Stimulated activated naive CD4-positive, alpha-beta T cell (primary cell): ENCODE results near the gene SGMS1.

Experiments
- DNase-seq, 6 experiments: peaks; one replicate each; lab custom pipeline; 2025; lab: John Stamatoyannopoulos, UW

SGMS1 gene

DNA sequence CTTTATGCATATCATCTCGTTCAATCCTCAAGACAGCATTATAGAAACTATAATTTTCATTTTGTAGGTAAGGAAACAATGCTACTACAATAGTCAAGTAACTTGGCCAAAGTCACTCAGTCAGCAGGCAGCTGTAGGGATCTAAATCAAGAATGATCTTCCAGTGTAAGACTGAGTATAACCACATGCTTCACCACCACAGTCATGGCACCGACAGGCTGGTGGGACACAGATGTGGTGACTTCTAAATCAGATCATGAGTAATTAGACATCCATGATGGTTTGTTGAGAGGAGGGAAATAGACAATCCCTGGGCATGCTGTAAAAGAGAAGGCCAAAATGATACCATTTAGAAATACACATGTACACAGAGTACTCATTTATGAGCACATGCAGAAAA lies 288.4 kb downstream of the SGMS1 start:
- DNase-seq: no peak

DNA sequence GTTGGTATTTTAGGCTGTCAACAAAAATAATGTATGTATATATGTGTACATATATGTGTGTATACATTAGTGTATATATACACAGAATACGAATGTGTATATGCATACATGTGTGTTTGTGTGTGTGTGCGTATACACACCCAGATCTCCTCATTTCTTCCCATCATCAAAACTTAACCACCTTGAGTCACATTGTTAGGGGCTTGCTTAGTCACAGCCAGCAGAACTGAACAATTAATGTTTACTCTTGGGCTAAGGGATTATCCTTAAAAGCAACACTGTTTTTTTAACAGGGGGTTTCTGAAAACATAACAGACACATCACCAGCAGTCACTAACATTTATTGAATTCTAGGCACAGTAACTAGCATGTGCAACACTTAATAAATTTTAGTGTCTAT lies 289.5 kb downstream of the SGMS1 start:
- DNase-seq: no peak

DNA sequence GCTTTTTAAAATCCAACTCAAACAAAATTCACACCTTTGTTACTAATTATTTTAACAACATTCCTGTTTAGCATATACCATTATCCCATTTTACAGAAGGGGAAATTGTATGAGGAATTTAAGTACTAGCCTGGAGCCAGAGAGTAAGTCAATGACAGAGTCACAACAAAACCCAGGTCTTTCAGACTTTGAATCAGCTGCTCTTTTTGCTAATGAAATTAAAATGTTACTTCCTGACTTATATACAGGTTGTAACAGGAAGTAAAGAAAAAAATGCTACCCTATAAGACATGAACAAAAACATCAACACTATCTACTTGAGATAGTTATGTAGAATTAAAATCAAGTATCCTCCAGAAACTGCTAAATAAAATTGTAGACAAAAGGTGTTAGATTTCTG lies 289.9 kb downstream of the SGMS1 start:
- no peak for DNase-seq

DNA sequence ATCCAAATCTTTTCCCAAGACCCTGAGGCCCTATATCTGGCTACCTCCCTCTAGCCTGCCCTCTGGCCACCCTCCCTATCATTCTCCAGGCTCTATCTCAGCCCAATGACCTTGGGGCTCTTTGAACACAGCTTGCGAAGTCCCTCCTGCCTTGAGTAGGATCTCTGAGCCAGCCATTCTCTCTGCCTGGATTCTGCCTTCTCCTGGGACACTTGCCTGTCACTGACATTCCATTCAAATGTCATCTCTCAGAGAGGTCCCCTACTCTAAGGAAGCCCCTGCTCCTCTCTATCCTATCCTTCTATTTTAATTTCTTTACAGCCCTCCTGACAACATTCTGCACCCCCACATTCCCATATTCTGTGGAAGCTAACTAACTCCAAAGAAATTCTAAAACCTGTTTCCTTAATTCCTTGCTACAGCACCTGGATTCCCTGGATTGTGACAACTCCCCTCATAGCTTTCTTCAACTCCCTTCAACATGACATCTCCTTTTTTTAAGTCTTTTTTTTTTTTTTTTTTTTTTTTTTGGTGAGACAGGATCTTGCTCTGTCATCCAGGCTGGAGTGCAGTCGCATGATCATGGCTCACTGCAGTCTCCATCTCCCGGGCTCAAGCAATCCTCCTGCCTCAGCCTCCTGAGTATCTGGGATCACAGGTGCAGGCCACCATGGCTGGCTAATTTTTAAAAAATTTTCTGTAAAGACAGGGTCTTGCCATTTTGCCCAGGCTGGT lies 291.5 kb downstream of the SGMS1 start:
- DNase-seq: no peak

DNA sequence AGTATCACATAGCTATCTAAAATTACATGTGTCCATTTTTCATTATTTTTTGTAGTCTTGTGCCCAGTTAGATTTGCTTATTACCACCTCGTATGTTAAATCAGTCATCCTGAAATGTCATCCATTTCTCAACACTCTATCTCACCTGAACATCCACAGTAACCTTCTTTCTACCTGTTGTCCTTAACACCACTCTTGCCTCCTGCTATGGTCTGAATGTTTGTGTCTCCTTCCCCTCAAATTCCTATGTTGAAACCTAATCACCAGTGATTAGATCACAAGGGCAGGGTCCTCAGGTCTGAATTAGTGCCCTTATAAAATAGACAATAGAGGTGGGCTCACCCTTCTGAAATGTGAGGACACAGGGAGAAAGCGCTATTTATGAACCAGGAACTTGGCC lies 292.3 kb downstream of the SGMS1 start:
- no peak for DNase-seq

DNA sequence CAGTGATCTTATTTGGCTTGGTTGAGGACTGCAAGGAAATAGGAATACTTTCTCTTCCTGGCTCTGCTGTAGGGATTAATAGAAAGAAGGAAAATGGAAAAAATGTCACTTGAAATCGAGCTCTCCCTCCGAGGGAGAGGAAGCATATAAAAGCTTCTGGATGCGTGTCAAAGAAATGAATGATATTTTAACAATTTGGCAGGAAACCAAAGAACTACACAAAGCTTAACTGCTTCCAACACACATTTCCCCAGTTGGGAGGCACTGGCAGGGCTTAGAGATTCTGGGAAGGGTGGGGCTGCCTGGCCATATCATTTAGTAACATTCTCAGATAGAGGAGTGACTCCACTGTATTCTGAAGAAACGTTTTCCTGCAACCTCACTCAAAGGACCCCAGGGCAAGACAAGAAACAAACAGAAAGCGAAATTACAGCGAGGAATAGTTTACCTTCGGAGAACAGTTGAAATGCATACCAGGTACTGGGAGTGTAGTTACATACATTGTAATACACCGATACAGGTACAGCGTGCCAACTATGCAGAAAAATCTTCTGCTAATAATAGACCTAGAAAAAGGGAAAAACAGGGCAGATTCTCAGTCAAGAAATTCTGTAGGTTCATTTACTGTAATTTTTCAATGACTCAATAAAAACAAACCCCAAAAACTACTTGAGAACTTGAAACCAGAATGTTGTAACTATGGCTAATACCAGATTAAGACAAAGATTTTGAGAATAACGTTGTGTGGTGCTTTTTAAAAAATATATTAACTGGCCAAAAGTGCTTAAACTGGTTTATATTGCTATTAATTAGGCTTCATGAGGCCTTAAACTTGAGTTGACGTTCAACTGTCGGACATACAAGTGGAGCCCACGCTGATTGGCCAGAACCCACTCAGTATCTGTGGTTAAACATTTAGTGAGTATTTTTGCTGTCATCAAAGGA lies 296.7 kb downstream of the SGMS1 start:
- no peak for DNase-seq

DNA sequence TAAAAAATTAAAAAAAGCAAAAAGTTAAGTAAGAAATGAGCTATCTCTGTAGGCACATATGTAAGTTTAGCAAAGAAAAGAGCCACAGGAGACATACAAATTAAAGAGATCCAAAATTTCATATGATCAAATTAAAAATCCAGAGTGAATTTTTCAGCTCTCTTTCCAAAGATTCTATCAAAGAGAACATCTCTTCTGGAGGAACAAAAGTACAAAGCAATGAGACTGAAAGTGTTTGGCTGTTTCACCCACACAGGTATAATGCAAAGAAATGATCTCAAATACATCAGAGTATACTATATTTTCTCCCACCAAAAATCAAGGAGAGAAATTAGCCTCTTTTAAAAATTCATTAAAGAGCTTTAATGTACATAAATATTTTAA lies 297.6 kb downstream of the SGMS1 start:
- no peak for DNase-seq

DNA sequence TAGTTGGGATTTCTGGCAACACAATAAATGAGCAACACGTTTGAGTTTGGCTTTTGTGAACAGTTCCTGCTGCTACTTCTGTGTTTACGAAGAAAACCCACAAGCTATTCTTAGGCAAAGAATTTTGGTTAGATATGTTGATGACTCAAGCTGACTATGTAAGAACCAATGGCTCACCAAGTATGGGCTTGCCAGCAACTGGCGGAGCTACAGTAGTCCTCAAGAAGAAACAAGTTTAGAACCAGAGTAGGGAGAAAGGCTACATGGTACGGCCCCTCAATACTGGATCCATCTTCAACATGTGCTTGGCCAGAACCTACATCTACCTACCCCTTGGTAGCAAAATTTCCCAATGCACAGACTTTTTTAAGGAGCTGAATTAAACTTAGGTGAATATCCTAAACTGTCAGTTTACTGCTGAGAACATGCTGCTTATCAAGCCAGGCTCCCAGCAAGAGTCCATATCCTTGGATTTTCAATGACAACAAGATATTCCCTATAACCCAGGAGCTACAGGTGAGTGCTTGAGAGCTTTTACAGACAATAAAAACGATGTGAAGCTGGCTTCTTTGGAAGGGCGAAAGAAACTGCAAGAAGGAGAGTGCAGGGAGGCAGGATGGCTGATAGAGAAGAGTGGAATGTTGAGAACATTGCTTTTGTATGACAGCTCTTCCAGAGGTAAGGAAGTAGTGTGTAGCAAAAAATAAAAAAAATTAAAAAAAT lies 298.1 kb downstream of the SGMS1 start:
- DNase-seq: no peak

DNA sequence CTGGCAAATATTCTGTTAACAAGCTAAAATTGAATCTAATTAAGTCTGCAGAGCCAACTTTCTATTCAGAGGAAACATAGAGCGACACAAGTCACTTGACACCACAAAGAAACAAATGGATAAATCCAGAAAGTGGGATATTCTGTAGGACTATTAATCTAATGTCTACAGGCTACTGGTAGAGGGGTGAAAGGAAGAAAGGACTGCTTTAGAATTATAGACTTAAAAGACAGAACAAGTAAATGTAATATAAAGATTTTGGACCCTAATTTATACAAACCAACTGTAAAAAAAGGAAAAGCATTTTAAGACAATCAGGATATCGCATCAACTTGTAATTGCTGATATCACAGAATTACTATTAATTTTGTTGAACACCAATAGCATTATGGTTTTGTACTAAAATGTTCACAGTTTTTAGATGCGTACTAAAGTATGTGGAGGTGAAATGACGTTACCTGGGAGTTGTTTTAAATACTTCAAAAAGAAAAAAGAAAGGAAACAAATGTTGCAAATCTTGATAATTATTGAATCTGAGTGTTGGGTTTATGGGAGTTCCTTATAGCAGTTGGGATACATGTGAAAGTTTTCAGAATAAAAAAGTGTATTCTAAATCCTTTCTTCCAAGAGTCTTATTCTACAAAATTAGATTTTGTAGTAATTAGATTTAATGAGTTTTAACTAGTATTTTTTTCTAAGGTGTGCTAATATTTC lies 298.9 kb downstream of the SGMS1 start:
- no peak for DNase-seq

DNA sequence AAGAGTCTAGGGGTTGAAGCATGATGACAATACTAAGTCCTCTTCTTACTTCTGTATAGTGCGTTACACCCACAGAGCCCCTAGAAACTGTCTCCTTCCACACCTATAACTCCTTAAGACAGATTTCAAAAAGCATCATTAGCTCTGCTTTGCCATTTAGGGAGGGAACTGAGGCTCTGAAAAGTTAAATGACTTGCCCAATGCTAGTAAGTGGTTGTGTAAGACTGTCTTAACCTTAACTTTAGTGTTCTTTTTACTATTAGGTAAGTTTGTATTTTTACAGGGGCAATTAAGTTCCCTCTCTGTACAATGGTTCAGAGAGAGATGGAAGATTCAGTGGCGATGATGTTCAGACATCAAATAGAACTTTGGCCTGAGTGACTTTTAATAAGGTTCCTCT lies 299.7 kb downstream of the SGMS1 start:
- DNase-seq: no peak

DNA sequence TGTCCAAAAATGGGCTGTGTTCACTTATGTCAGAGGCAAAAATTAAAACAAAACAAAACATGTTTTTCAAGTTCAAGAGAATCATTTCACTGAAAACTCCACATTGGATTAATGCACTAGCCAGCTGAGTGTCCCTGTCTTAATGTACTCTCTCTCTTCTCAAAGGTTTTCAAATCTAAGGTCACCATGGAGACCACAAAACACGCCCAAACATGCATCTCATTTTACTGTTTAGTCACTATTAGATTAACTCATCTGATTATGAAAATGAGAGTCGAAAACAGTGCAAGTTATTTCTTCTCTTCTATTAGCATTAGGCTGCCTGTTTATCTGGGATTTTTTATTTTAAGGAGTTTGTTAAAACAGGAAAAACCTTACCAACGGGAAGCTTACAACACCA lies 301.7 kb downstream of the SGMS1 start:
- no peak for DNase-seq

DNA sequence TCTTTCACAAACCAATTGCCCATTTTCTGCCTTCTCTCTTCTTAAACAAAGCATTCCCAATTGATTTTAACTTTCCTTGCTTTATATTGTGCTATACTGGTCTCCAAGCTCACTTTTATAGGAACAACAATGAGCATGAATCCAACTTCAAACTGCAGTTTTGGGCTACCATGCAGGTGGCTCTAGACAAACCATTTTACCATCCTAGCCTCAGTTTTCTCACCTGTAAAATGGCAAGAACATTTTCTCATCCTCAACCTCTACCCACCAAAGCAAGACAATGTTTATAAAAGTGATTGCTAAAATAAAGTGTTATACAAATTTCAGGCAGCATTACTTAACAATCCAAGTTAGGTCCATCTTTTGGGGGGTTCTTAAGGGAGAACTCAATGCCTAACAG lies 305.6 kb downstream of the SGMS1 start:
- DNase-seq: no peak

DNA sequence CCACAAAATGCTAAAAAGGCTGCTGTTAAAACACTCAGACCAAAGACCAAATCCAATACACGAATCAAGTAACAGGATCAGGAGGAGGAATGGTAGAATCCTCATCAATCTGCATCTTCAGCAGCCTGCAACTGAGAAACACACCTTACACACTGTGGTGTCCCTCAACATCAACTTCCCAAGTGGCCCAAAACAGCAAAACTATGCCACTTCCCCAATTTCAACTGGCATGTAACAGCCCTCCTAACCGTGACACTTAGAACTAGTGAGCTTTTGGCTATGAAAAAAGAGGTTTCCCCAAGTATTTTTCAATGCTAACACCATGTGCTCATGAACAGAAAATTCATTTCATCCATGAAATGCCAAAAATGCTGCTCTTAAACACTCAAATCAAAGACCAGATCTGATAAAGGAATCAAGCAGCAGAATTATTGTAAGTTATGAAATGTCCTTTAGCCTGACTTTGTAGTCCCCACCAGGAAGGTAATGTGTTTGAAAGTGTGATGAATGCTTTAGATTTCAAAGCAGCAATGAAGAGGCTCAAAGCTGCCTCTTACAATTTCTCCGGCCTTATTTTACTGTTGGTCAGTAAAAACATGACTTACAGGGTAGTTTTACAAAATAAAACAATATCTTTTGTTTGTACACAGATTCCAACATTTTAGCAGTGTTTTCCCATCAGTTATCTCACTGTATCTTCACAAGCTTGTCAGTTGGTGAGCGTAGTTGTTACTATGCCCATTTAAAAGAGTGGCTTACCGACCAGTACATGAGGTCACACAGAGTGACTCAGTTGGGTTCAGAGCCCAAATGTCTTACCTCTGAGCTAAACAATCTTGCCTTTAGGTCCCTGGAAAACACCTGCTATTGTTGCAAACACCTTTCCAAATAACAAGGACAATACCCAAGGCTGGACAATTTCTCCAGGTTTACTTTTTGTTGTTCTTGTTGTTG lies 306.8 kb downstream of the SGMS1 start:
- no peak for DNase-seq

DNA sequence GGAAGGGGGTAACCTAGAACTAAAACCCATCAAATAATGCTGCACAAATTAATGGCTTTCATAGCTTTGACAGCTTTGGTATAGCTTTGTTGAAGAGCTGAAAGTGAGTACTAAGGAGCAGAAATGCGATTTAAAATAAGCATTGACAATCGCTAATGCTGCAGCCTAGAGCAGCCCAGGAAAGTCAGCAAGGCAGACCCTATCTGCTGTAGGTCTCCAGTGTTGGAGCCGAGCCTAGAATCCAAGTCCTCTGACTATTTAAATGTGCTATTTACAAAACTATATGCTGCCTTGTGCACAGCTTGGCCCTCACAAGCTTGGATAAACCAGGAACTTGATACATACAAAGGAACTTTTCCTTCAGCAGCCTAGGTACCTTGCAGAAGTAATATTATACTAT lies 307.6 kb downstream of the SGMS1 start:
- DNase-seq: no peak

DNA sequence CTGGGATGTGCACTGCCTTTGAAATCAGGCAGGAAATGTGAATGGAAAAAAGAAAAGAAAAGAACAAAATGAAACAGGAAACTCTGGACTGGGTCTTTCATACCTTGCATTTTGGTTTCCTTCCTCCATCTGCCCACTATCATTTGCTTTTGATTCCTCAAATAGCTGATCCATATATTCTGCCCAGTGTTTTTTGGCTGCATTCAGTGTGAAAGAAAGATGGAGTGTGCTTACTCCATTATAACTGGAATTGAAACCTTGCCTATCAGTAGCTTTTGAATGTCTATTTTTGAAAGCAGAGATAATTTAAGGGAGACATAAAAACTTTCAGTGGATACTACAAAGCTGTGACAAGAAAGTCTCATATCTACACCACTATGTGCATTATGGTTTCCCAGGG lies 308.3 kb downstream of the SGMS1 start:
- no peak for DNase-seq

DNA sequence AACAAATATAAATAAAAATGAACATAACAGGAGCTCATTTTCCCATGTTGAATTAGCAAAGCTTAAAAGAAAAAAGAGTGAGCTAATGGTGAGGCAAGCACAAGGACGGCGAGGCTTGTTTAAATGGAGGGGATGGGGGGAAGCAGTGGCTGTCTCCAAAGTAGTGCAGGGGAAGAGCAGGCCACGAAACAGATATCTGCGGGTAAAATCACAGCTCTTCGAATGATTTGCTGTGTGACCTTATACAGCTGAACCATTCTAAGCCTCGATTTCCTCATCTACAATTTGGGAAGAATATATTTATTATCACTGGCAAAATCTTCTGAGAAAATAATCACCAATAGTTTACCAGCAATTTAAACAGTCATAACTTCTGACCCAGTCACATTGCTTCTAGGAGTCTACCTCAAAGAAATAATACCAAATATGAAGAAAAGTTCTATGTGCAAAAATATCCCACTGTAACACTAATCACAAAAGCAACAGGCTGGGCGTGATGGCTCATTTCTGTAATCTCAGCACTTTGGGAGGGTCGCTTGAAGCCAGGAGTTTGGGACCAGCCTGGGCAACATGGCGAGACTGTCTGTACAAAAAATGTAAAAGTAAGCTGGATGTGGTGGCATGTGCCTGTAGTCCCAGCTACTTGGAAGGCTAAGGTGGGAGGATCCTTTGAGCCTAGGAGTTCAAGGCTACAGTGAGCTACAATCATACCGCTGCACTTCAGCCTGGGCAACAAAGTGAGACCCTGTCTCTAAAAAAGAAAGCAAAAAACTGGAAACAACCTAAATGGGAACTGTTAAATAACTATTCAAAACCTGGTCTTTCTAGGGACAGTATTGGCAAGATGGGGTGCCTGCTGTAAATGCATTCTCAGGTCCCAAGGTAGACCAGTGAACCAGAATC lies 309.3 kb downstream of the SGMS1 start:
- DNase-seq: no peak

DNA sequence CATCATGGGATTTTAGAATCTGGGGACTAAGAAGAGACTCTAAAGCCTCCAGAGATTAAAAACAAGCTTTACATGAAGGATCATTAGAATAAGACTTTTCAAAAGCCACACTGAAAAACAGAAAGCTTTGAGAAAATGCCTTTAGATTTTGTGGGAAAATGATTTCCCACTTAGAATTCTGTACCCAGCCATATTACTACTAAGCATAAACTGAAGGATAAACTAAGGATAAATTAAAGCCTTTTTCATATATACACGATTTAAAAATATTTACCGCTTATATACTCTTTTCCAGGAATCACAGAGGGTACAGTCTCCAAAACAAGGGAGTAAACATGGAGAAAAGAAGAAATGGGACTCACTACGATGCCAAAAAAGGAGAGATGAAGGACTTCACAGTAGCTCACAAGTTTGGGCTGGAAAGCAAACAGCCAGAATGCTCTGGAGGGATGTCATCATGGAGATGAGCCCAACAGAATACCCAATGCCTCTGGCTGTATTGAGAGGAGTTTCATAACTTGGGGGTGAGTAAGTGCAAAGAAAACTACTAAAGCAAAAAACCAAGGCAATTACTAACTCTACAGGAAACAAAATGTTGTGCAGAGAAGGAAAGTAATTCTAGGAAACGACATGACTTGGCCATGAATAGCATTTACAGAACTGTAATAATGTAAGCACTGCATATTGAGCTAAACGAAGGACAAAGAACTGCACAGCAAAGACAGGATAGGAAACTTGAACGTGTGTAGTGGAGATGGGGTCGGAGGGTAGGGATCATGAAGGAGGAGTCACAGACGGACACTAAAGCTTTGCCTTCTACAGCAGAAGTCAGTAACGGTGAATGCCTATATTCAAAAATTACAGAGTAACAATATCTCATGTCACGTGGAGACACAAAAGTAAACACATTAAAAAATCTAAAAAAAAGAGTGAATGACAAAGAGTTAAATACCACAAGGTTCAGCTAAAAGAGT lies 311.0 kb downstream of the SGMS1 start:
- no peak for DNase-seq

DNA sequence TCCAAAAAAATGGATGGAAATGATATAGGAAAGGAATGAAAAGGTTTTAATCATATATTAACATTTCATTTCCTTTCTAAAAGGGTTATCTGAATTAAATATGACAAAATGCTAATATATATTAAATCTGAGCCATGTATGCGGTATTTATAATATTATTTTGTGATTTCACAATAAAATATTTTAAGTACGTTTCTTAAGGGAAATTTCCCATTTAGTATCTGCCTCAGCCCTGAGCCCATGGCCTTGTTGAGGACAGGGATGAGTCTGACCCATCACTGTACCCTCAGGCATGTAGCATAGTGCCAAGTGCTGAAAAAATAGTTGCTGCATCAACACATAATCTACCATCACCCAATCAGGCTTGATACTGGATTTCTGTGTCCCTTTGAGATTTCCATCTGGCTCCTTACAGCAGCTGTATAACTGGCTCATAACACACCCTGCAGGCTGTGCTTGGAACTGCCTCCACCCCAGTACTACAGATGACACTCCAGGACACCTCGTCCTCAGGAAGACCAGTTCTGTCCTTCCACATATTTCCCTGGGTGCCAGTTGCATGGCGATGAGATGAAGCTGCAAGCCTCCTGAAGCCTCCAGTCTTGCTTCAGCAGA lies 313.1 kb downstream of the SGMS1 start:
- DNase-seq: no peak
